Activated CD4-positive, alpha-beta T cell treated with anti-CD3 and anti-CD28 coated beads for 1 hour (primary cell): ENCODE data around the gene DUOXA2.
"Not testable (repeated sequence)": the region's sequence is repeated elsewhere in the genome, so short reads cannot be mapped to it uniquely, and the experiment has no call there.

ENCODE experiments used
- DNase-seq: peaks from one replicate; pipeline ENCODE4 v3.0.0-alpha.2; 2020

Gene DUOXA2

GRCh38 chr15:45097466-45097865 is 16.7 kb upstream of the DUOXA2 start:
- DNase-seq, result no peak

GRCh38 chr15:45099549-45100165 is 14.5 kb upstream of the DUOXA2 start:
- no peak for DNase-seq

GRCh38 chr15:45100884-45101625 is 13.1 kb upstream of the DUOXA2 start:
- no peak for DNase-seq

- DNase-seq, result no peak
Observed at GRCh38 chr15:45101749-45102148, 12.4 kb upstream of the DUOXA2 start.

- no peak for DNase-seq
Observed at GRCh38 chr15:45102226-45102625, 11.9 kb upstream of the DUOXA2 start.

GRCh38 chr15:45104170-45104569 is 10.0 kb upstream of the DUOXA2 start:
- not testable (repeated sequence) for DNase-seq

GRCh38 chr15:45105586-45105985 is 8.5 kb upstream of the DUOXA2 start:
- DNase-seq, result no peak

- no peak for DNase-seq
Observed at GRCh38 chr15:45106002-45106790, 7.9 kb upstream of the DUOXA2 start.

- DNase-seq, result no peak
Observed at GRCh38 chr15:45107941-45108630, 6.0 kb upstream of the DUOXA2 start.

- no peak for DNase-seq
Observed at GRCh38 chr15:45110256-45110820, 3.8 kb upstream of the DUOXA2 start.

- no peak for DNase-seq
Observed at GRCh38 chr15:45111390-45112142, 2.6 kb upstream of the DUOXA2 start.

- DNase-seq, result no peak
Observed at GRCh38 chr15:45112143-45112590, 2.0 kb upstream of the DUOXA2 start.

GRCh38 chr15:45112591-45113379 is 1.3 kb upstream of the DUOXA2 start:
- no peak for DNase-seq

GRCh38 chr15:45113380-45113990 is 641 bp upstream of the DUOXA2 start:
- no peak for DNase-seq

GRCh38 chr15:45114751-45115085 is 592 bp downstream of the DUOXA2 start:
- DNase-seq, result no peak

- no peak for DNase-seq
Observed at GRCh38 chr15:45115312-45115820, 1.2 kb downstream of the DUOXA2 start.

- DNase-seq, result no peak
Observed at GRCh38 chr15:45116006-45116481, 1.9 kb downstream of the DUOXA2 start.

- DNase-seq, result no peak
Observed at GRCh38 chr15:45116482-45117307, 2.6 kb downstream of the DUOXA2 start.

- DNase-seq, result no peak
Observed at GRCh38 chr15:45117308-45118130, 3.4 kb downstream of the DUOXA2 start.
